ENCODE measurements around the gene DDX24. TPM values are rescaled to one million over a fixed set of nuclear protein-coding genes. Genes with fewer than 3 reads are reported as not detected.

The DDX24 gene
- total RNA-seq, 1 donor from 2014 or later: 151 TPM

GRCh38 chr14:94110552-94111181 is 29.7 kb upstream of the DDX24 start, which contains the start of gene IFI27:
IFI27 (plus strand) TSS chr14:94110736.
- no peak for DNase-seq (ENCODE audit: low spot score in 2 of 2, unreplicated experiment in 2 of 2)
- no peak within 1 kb of the TSS for H3K27ac Mint-ChIP-seq
- H3K36me3 Mint-ChIP-seq: no peaks in the 10 kb centered on the region
- H3K4me3 Mint-ChIP-seq: no peak within 1 kb of the TSS
- TF ChIP-seq CTCF (IDR thresholded peaks at IDR 0.05; ENCODE audit: unreplicated experiment): no peak
- H3K27me3 Mint-ChIP-seq (ENCODE audit: low read depth): peaks cover 15% of the 10 kb centered on the region
- peaks cover 7% of the 10 kb centered on the region for H3K4me1 Mint-ChIP-seq
- H3K9me3 Mint-ChIP-seq: no peaks in the 10 kb centered on the region

GRCh38 chr14:94109915-94110250 is 28.9 kb upstream of the DDX24 start:
- Mint-ChIP-seq H3K27ac (no peak overlapping the region), H3K9me3 (no peaks in the 10 kb centered on the region), H3K27me3 (ENCODE audit: low read depth) (peaks cover 8% of the 10 kb centered on the region), H3K4me3 (no peak overlapping the region), H3K36me3 (no peaks in the 10 kb centered on the region), H3K4me1 (peaks cover 7% of the 10 kb centered on the region)
- DNase-seq (ENCODE audit: low spot score in 2 of 2, unreplicated experiment in 2 of 2): no peak
- no peak for TF ChIP-seq CTCF (IDR thresholded peaks at IDR 0.05; ENCODE audit: unreplicated experiment)

GRCh38 chr14:94104731-94105130 is 23.7 kb upstream of the DDX24 start:
- Mint-ChIP-seq H3K9me3 (no peaks in the 10 kb centered on the region), H3K27ac (no peak overlapping the region), H3K4me1 (peaks cover 5% of the 10 kb centered on the region), H3K27me3 (ENCODE audit: low read depth) (no peaks in the 10 kb centered on the region), H3K36me3 (peaks cover 1% of the 10 kb centered on the region), H3K4me3 (no peak overlapping the region)
- TF ChIP-seq CTCF (IDR thresholded peaks at IDR 0.05; ENCODE audit: unreplicated experiment): no peak
- no peak for DNase-seq (ENCODE audit: low spot score in 2 of 2, unreplicated experiment in 2 of 2)

DNA sequence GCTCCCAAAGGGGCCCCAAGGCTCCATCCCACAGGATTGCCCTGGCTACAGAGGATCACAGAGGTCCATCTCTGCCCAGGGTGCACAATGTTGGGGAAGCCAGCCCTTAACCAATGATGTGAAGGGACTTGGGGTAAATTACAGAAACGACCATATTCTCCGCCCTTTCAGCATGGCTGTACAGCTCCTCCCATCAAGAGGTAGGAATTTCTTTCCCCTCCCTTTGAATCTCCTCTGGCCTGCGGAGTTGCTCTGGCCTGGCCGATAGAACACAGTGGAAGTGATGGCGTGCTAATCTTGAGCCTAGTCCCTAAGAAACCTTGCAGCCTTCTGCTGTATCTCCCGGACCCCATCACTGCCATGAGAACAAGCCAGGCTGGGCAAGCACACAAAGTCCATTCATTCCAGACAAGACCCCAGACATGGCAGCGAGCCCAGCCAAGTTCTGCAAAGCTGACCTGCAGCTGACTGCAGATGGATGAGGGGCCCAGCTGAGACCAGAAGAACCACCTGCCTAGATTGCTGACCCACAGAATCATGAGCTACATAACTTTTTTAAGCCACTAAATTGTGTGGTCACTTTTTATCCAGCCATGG is 22.6 kb upstream of the DDX24 start:
- TF ChIP-seq CTCF (IDR thresholded peaks at IDR 0.05; ENCODE audit: unreplicated experiment): no peak
- Mint-ChIP-seq H3K9me3 (no peaks in the 10 kb centered on the region), H3K4me3 (no peak overlapping the region), H3K36me3 (peaks cover 1% of the 10 kb centered on the region), H3K27ac (peak overlapping the region; percentile 30), H3K4me1 (peaks cover 5% of the 10 kb centered on the region), H3K27me3 (ENCODE audit: low read depth) (no peaks in the 10 kb centered on the region)
- no peak for DNase-seq (ENCODE audit: low spot score in 2 of 2, unreplicated experiment in 2 of 2)

DNA sequence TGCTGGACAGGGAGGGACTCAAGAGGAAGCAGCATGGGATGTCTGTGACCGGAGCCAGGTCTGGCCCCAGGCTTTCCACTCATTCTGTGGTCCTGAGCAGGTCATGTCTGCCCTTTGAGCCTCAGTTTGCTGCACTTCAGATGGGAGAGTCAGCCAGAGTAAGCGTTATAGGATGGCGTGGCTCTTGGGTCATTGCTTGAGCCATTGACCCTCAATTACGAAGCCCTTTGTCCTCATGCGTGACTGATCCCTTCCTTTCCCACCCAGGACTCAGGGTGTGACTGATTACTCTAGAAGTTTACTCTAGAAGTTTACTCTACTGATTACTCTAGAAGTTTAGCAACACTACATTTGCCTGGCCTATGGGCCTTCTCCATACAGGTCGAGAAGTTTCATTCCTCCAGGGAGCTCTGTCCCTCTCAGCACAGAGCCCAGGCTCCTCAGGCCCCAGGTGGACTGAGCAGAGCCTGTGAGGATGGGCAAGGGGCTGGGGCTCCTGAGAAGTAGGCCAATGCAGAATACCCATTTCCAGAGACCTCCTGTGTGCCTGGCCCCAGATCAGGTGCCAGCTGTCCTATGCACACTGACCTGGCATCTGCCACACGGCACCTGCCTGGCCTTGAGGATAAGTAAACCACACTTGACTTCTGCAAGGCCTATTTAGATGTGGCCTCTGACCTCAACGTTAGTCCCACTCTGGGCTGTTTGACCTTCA is 21.9 kb upstream of the DDX24 start:
- no peak overlapping the region for H3K27ac Mint-ChIP-seq
- no peak for DNase-seq (ENCODE audit: low spot score in 2 of 2, unreplicated experiment in 2 of 2)
- no peaks in the 10 kb centered on the region for H3K9me3 Mint-ChIP-seq
- no peak overlapping the region for H3K4me3 Mint-ChIP-seq
- H3K4me1 Mint-ChIP-seq: peaks cover 5% of the 10 kb centered on the region
- TF ChIP-seq CTCF (IDR thresholded peaks at IDR 0.05; ENCODE audit: unreplicated experiment): no peak
- peaks cover 1% of the 10 kb centered on the region for H3K36me3 Mint-ChIP-seq
- H3K27me3 Mint-ChIP-seq (ENCODE audit: low read depth): no peaks in the 10 kb centered on the region

Measured in mesothelial cell of epicardium (in vitro differentiated cells).